ENCODE measurements around the gene DDR2.
"Not testable (repeated sequence)": the region's sequence is repeated elsewhere in the genome, so short reads cannot be mapped to it uniquely, and the experiment has no call there.

Gene DDR2

GRCh38 chr1:162732094-162732493, 99.8 kb downstream of the DDR2 start:
- no peak overlapping the region for H3K9ac ChIP-seq (ENCODE audit: low read length)
- H3K27me3 ChIP-seq (ENCODE audit: control insufficient read depth, insufficient read depth, low read length) = no peaks in the 10 kb centered on the region
- H3K4me3 ChIP-seq (ENCODE audit: low read length) = no peak overlapping the region
- no peak overlapping the region for H3K27ac ChIP-seq (ENCODE audit: low read length)
- peaks cover 5% of the 10 kb centered on the region for H3K4me1 ChIP-seq (ENCODE audit: control insufficient read depth, low read depth, low read length)
- H3K36me3 ChIP-seq (ENCODE audit: control insufficient read depth, low read depth, low read length) = no peaks in the 10 kb centered on the region
- no peaks in the 10 kb centered on the region for H3K9me3 ChIP-seq (ENCODE audit: control insufficient read depth, low read depth, low read length)

GRCh38 chr1:162732566-162733335, 100.5 kb downstream of the DDR2 start:
- peaks cover 5% of the 10 kb centered on the region for H3K4me1 ChIP-seq (ENCODE audit: control insufficient read depth, low read depth, low read length)
- no peak overlapping the region for H3K9ac ChIP-seq (ENCODE audit: low read length)
- H3K27ac ChIP-seq (ENCODE audit: low read length) = no peak overlapping the region
- no peaks in the 10 kb centered on the region for H3K27me3 ChIP-seq (ENCODE audit: control insufficient read depth, insufficient read depth, low read length)
- H3K9me3 ChIP-seq (ENCODE audit: control insufficient read depth, low read depth, low read length) = no peaks in the 10 kb centered on the region
- no peaks in the 10 kb centered on the region for H3K36me3 ChIP-seq (ENCODE audit: control insufficient read depth, low read depth, low read length)
- no peak overlapping the region for H3K4me3 ChIP-seq (ENCODE audit: low read length)

GRCh38 chr1:162733336-162733590, 101.0 kb downstream of the DDR2 start:
- H3K9me3 ChIP-seq (ENCODE audit: control insufficient read depth, low read depth, low read length) = no peaks in the 10 kb centered on the region
- no peak overlapping the region for H3K4me3 ChIP-seq (ENCODE audit: low read length)
- H3K36me3 ChIP-seq (ENCODE audit: control insufficient read depth, low read depth, low read length) = no peaks in the 10 kb centered on the region
- peaks cover 5% of the 10 kb centered on the region for H3K4me1 ChIP-seq (ENCODE audit: control insufficient read depth, low read depth, low read length)
- no peak overlapping the region for H3K27ac ChIP-seq (ENCODE audit: low read length)
- no peaks in the 10 kb centered on the region for H3K27me3 ChIP-seq (ENCODE audit: control insufficient read depth, insufficient read depth, low read length)
- no peak overlapping the region for H3K9ac ChIP-seq (ENCODE audit: low read length)

GRCh38 chr1:162734047-162734446, 101.8 kb downstream of the DDR2 start:
- Histone ChIP-seq H3K9ac (ENCODE audit: low read length) (no peak overlapping the region), H3K27ac (ENCODE audit: low read length) (no peak overlapping the region), H3K4me1 (ENCODE audit: control insufficient read depth, low read depth, low read length) (peaks cover 5% of the 10 kb centered on the region), H3K4me3 (ENCODE audit: low read length) (no peak overlapping the region), H3K9me3 (ENCODE audit: control insufficient read depth, low read depth, low read length) (no peaks in the 10 kb centered on the region), H3K27me3 (ENCODE audit: control insufficient read depth, insufficient read depth, low read length) (no peaks in the 10 kb centered on the region), H3K36me3 (ENCODE audit: control insufficient read depth, low read depth, low read length) (no peaks in the 10 kb centered on the region)

GRCh38 chr1:162736184-162736583, 103.9 kb downstream of the DDR2 start:
- Histone ChIP-seq H3K4me3 (ENCODE audit: low read length) (no peak overlapping the region), H3K36me3 (ENCODE audit: control insufficient read depth, low read depth, low read length) (no peaks in the 10 kb centered on the region), H3K27ac (ENCODE audit: low read length) (no peak overlapping the region), H3K27me3 (ENCODE audit: control insufficient read depth, insufficient read depth, low read length) (no peaks in the 10 kb centered on the region), H3K4me1 (ENCODE audit: control insufficient read depth, low read depth, low read length) (peaks cover 5% of the 10 kb centered on the region), H3K9me3 (ENCODE audit: control insufficient read depth, low read depth, low read length) (no peaks in the 10 kb centered on the region), H3K9ac (ENCODE audit: low read length) (no peak overlapping the region)

- Histone ChIP-seq H3K36me3 (ENCODE audit: control insufficient read depth, low read depth, low read length) (no peaks in the 10 kb centered on the region), H3K9me3 (ENCODE audit: control insufficient read depth, low read depth, low read length) (no peaks in the 10 kb centered on the region), H3K27ac (ENCODE audit: low read length) (no peak overlapping the region), H3K9ac (ENCODE audit: low read length) (no peak overlapping the region), H3K27me3 (ENCODE audit: control insufficient read depth, insufficient read depth, low read length) (no peaks in the 10 kb centered on the region), H3K4me3 (ENCODE audit: low read length) (no peak overlapping the region), H3K4me1 (ENCODE audit: control insufficient read depth, low read depth, low read length) (peaks cover 5% of the 10 kb centered on the region)
Measured at GRCh38 chr1:162736633-162737067, 104.4 kb downstream of the DDR2 start.

GRCh38 chr1:162740755-162741154, 108.5 kb downstream of the DDR2 start:
- Histone ChIP-seq H3K27me3 (ENCODE audit: control insufficient read depth, insufficient read depth, low read length) (no peaks in the 10 kb centered on the region), H3K4me1 (ENCODE audit: control insufficient read depth, low read depth, low read length) (no peaks in the 10 kb centered on the region), H3K36me3 (ENCODE audit: control insufficient read depth, low read depth, low read length) (no peaks in the 10 kb centered on the region), H3K9ac (ENCODE audit: low read length) (no peak overlapping the region), H3K4me3 (ENCODE audit: low read length) (no peak overlapping the region), H3K27ac (ENCODE audit: low read length) (no peak overlapping the region), H3K9me3 (ENCODE audit: control insufficient read depth, low read depth, low read length) (no peaks in the 10 kb centered on the region)

- no peak overlapping the region for H3K4me3 ChIP-seq (ENCODE audit: low read length)
- H3K27ac ChIP-seq (ENCODE audit: low read length) = no peak overlapping the region
- H3K27me3 ChIP-seq (ENCODE audit: control insufficient read depth, insufficient read depth, low read length) = no peaks in the 10 kb centered on the region
- H3K4me1 ChIP-seq (ENCODE audit: control insufficient read depth, low read depth, low read length) = no peaks in the 10 kb centered on the region
- H3K36me3 ChIP-seq (ENCODE audit: control insufficient read depth, low read depth, low read length) = no peaks in the 10 kb centered on the region
- no peaks in the 10 kb centered on the region for H3K9me3 ChIP-seq (ENCODE audit: control insufficient read depth, low read depth, low read length)
- H3K9ac ChIP-seq (ENCODE audit: low read length) = no peak overlapping the region
Measured at GRCh38 chr1:162741574-162741973, 109.3 kb downstream of the DDR2 start.

GRCh38 chr1:162746264-162746942, 114.1 kb downstream of the DDR2 start:
- H3K4me1 ChIP-seq (ENCODE audit: control insufficient read depth, low read depth, low read length); H3K36me3 ChIP-seq (ENCODE audit: control insufficient read depth, low read depth, low read length); H3K9ac ChIP-seq (ENCODE audit: low read length); H3K27ac ChIP-seq (ENCODE audit: low read length); H3K9me3 ChIP-seq (ENCODE audit: control insufficient read depth, low read depth, low read length); H3K27me3 ChIP-seq (ENCODE audit: control insufficient read depth, insufficient read depth, low read length); H3K4me3 ChIP-seq (ENCODE audit: low read length): not testable (repeated sequence)

- Histone ChIP-seq H3K27ac (ENCODE audit: low read length) (no peak overlapping the region), H3K27me3 (ENCODE audit: control insufficient read depth, insufficient read depth, low read length) (no peaks in the 10 kb centered on the region), H3K9me3 (ENCODE audit: control insufficient read depth, low read depth, low read length) (no peaks in the 10 kb centered on the region), H3K4me1 (ENCODE audit: control insufficient read depth, low read depth, low read length) (no peaks in the 10 kb centered on the region), H3K4me3 (ENCODE audit: low read length) (no peak overlapping the region), H3K9ac (ENCODE audit: low read length) (no peak overlapping the region), H3K36me3 (ENCODE audit: control insufficient read depth, low read depth, low read length) (no peaks in the 10 kb centered on the region)
Measured at GRCh38 chr1:162753001-162753658, 120.9 kb downstream of the DDR2 start.

GRCh38 chr1:162753998-162754585, 121.8 kb downstream of the DDR2 start:
- no peaks in the 10 kb centered on the region for H3K9me3 ChIP-seq (ENCODE audit: control insufficient read depth, low read depth, low read length)
- H3K4me1 ChIP-seq (ENCODE audit: control insufficient read depth, low read depth, low read length) = no peaks in the 10 kb centered on the region
- H3K4me3 ChIP-seq (ENCODE audit: low read length) = no peak overlapping the region
- no peaks in the 10 kb centered on the region for H3K27me3 ChIP-seq (ENCODE audit: control insufficient read depth, insufficient read depth, low read length)
- H3K36me3 ChIP-seq (ENCODE audit: control insufficient read depth, low read depth, low read length) = no peaks in the 10 kb centered on the region
- no peak overlapping the region for H3K27ac ChIP-seq (ENCODE audit: low read length)
- no peak overlapping the region for H3K9ac ChIP-seq (ENCODE audit: low read length)
